ENCODE data around the gene TBC1D22A. TPM values are rescaled to one million over a fixed set of nuclear protein-coding genes. Genes with fewer than 3 reads are reported as not detected.

TBC1D22A gene
- total RNA-seq, 2 experiments from 2014 or later, result 22.3 to 43.9 TPM

- CTCF ChIA-PET (ENCODE audit: unreplicated experiment), result no interaction called here
- Histone ChIP-seq H3K4me1 (ENCODE audit: insufficient read depth, low read length, poor library complexity, severe bottlenecking) (peaks cover 20% of the 10 kb centered on the region), H3K4me2 (ENCODE audit: low read length) (no peak overlapping the region), H3K9me2 (ENCODE audit: insufficient read depth, low read length) (no peaks in the 10 kb centered on the region), H3K27ac (ENCODE audit: low read depth, low read length, poor library complexity, severe bottlenecking) (no peak overlapping the region), H3K9me3 (ENCODE audit: low read length) (no peaks in the 10 kb centered on the region), H3K79me2 (ENCODE audit: insufficient read depth, low read depth, low read length) (no peaks in the 10 kb centered on the region), H3K4me3 (ENCODE audit: low read depth, low read length, poor library complexity, severe bottlenecking) (no peak overlapping the region), H3K36me3 (ENCODE audit: insufficient read depth, low read length) (peaks cover 4% of the 10 kb centered on the region; the same call in 1 of the 2 replicates), H4K20me1 (ENCODE audit: insufficient read depth, low read length) (no peaks in the 10 kb centered on the region), H2AFZ (ENCODE audit: low read length) (no peak overlapping the region)
- no TSS peak for BruUV-seq (replicated peaks)
- DNase-seq (ENCODE audit: low spot score), result no peak
- no peak for TF ChIP-seq CTCF (conservative IDR thresholded peaks at IDR 0.05; ENCODE audit: low read length)
- no peak for TF ChIP-seq EZH2phosphoT487 (IDR thresholded peaks at IDR 0.05; ENCODE audit: borderline replicate concordance, low read depth, low read length)
- intact Hi-C loops (cut with micrococcal nuclease; ENCODE audit: unreplicated experiment), result no loop called here
- POLR2A ChIA-PET, result no interaction called here
These were observed 298.8 kb downstream of the TBC1D22A start for GRCh38 chr22:47061226-47061625.

GRCh38 chr22:47062126-47062525, 299.7 kb downstream of the TBC1D22A start:
- no TSS peak for BruUV-seq (replicated peaks)
- intact Hi-C loops (cut with micrococcal nuclease; ENCODE audit: unreplicated experiment), result no loop called here
- Histone ChIP-seq H4K20me1 (ENCODE audit: insufficient read depth, low read length) (no peaks in the 10 kb centered on the region), H3K4me1 (ENCODE audit: insufficient read depth, low read length, poor library complexity, severe bottlenecking) (peaks cover 20% of the 10 kb centered on the region), H2AFZ (ENCODE audit: low read length) (no peak overlapping the region), H3K4me3 (ENCODE audit: low read depth, low read length, poor library complexity, severe bottlenecking) (no peak overlapping the region), H3K27ac (ENCODE audit: low read depth, low read length, poor library complexity, severe bottlenecking) (no peak overlapping the region), H3K36me3 (ENCODE audit: insufficient read depth, low read length) (peaks cover 4% of the 10 kb centered on the region; the same call in 1 of the 2 replicates), H3K4me2 (ENCODE audit: low read length) (no peak overlapping the region), H3K9me2 (ENCODE audit: insufficient read depth, low read length) (no peaks in the 10 kb centered on the region), H3K79me2 (ENCODE audit: insufficient read depth, low read depth, low read length) (no peaks in the 10 kb centered on the region), H3K9me3 (ENCODE audit: low read length) (no peaks in the 10 kb centered on the region)
- DNase-seq (ENCODE audit: low spot score), result no peak
- TF ChIP-seq CTCF (conservative IDR thresholded peaks at IDR 0.05; ENCODE audit: low read length), result no peak
- TF ChIP-seq EZH2phosphoT487 (IDR thresholded peaks at IDR 0.05; ENCODE audit: borderline replicate concordance, low read depth, low read length), result no peak
- ChIA-PET CTCF (ENCODE audit: unreplicated experiment) (no interaction called here), POLR2A (no interaction called here)

- TF ChIP-seq CTCF (conservative IDR thresholded peaks at IDR 0.05; ENCODE audit: low read length) (no peak), EZH2phosphoT487 (IDR thresholded peaks at IDR 0.05; ENCODE audit: borderline replicate concordance, low read depth, low read length) (no peak)
- ChIA-PET POLR2A (no interaction called here), CTCF (ENCODE audit: unreplicated experiment) (no interaction called here)
- Histone ChIP-seq H3K4me3 (ENCODE audit: low read depth, low read length, poor library complexity, severe bottlenecking) (no peak overlapping the region), H2AFZ (ENCODE audit: low read length) (no peak overlapping the region), H3K36me3 (ENCODE audit: insufficient read depth, low read length) (peaks cover 4% of the 10 kb centered on the region; the same call in 1 of the 2 replicates), H3K9me3 (ENCODE audit: low read length) (no peaks in the 10 kb centered on the region), H3K4me2 (ENCODE audit: low read length) (no peak overlapping the region), H3K27ac (ENCODE audit: low read depth, low read length, poor library complexity, severe bottlenecking) (no peak overlapping the region), H3K4me1 (ENCODE audit: insufficient read depth, low read length, poor library complexity, severe bottlenecking) (peaks cover 24% of the 10 kb centered on the region), H3K79me2 (ENCODE audit: insufficient read depth, low read depth, low read length) (no peaks in the 10 kb centered on the region), H4K20me1 (ENCODE audit: insufficient read depth, low read length) (no peaks in the 10 kb centered on the region), H3K9me2 (ENCODE audit: insufficient read depth, low read length) (no peaks in the 10 kb centered on the region)
- no peak for DNase-seq (ENCODE audit: low spot score)
- BruUV-seq (replicated peaks), result no TSS peak
- intact Hi-C loops (cut with micrococcal nuclease; ENCODE audit: unreplicated experiment), result no loop called here
These were observed 300.6 kb downstream of the TBC1D22A start for GRCh38 chr22:47063071-47063509.

All from OCI-LY7 (cell line).